Effector CD8-positive, alpha-beta T cell (primary cell): ENCODE data around the gene RASAL1.
A peak's percentile ranks its signal among the peaks of the same experiment; 100 is the strongest.
"Not testable (repeated sequence)": the region's sequence is repeated elsewhere in the genome, so short reads cannot be mapped to it uniquely, and the experiment has no call there.

ENCODE experiments used
- DNase-seq: peaks from one replicate; lab custom pipeline; 2025; lab: John Stamatoyannopoulos, UW

RASAL1 gene

DNA sequence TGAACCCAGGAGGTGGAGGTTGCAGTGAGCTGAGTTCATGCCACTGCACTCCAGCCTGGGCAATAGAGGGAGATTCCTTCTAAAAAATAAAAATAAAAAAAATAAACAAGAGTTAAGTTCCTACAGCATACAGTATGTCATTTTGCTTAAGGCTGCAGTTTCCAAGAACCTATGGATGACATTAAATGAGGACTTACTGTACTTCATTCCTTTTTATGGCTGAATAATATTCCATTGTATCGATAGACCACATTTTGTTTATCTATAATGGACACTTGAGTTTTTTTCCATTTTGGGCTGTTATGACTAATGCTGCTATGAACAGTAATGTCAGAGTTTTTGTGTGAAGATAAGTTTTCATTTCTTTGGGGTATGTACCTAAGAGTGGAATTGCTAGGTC lies 17.4 kb downstream of the RASAL1 start:
- DNase-seq: no peak

DNA sequence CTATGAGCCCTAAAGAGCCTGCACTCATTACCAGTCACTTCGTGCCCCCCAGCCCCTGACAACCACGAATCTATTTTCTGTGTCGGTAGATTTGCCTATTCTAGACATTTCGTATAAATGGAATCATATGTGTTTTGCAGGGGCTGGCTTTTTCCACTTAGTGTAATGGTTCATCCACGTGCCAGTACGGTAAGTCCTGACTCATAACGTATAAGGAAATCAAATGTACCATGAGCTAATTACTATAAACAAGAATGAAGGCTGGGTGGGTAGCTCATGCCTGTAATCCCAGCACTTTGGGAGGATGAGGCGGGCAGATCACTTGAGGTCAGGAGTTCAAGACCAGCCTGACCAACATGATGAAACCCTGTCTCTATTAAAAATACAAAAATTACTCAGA lies 17.9 kb downstream of the RASAL1 start:
- not testable (repeated sequence) for DNase-seq

GRCh38 chr12:113116875-113117274 lies 18.7 kb downstream of the RASAL1 start:
- no peak for DNase-seq

GRCh38 chr12:113115455-113116126 lies 20.0 kb downstream of the RASAL1 start:
- no peak for DNase-seq

DNA sequence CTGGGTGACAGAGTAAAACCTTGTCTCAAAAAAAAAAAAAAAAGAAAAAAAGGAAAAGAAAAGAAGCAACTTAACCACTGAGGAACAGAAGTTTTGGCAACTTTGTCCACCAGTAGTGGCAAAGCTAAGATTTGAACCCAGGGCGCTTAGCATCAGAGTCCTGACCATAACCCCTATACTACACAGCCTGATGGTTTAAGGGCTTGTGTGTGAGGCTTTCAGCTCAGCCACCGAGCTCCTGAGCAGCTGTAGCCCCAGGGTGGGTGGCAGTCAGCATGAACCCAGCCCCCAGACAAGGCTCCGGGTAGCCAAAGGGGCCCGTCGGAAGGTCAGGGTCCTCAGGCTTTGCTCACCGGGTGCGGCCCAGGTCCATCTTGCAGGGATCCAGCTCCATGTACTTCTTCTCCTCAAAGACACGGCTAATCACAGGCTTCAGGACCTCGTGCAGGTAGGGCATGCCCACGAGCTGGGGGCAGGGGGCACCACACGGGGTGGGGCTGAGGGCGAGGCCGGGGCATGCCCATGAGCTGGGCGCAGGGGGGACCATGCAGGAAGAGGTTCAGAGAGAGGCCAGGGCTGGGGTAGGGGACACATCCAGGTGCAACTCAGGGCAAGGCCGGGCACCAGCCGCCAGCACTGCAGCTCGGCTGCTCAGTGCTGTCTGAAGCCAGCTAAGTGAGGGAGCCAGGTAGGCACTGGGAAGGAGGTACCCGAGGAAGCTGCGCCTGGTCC lies 20.9 kb downstream of the RASAL1 start:
- no peak for DNase-seq

GRCh38 chr12:113113397-113113796 lies 22.2 kb downstream of the RASAL1 start:
- DNase-seq: no peak

DNA sequence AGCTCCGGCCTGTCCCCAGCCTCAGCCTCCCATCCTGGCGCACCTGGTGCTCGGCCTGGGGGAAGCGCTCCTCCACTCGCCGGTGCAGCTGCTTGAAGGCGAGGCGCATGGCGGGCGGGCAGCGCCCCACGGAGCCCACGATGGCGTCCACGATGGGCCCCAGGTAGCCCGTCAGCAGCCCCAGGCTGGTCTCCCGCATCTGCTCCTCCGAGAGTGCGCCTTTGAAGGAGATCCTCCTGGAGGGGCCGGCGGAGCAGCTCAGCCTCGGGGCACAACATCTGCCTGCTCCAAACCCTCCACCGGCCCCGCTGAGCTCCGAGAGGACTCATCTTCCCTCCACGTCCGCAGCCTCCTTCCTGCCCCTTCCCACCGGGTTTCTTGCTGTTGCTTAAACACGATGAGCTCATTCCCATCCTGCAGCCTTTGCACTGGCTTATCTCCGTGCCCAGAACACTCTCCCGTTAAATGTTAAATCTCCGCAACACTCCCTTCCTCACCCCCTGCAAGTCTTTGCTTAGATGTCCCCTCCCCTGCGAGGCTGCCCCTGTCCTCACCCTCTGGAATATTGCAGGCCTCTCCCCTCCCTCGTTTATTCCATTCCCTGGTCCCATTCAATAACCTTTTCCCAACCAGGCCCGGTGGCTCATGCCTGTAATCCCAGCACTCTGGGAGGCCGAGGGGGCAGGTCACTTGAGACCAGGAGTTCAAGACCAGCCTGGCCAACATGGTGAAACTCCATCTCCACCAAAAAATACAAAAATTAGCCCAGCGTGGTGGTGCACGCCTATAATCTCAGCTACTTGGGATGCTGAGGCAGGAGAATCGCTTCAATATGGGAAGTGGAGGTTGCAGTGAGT lies 23.3 kb downstream of the RASAL1 start:
- DNase-seq: no peak

DNA sequence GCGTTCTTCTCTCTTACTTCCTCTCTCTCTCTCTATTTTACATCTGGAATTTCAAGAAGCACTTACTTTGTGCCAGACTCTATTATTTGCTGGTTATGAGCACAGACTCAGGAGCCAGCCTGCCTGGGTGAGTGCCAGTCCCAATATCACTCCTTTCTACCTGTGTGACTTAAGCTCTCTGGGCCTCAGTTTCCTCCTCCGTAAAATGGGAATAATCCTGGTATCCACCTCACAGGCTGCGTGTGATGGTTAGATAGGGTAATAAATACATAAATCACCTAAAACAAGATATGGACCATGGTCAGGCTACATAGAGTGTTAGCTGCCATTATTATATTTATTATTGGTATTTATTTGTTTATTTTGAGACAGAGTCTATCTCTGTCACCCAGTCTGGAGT lies 24.3 kb downstream of the RASAL1 start:
- DNase-seq: no peak

DNA sequence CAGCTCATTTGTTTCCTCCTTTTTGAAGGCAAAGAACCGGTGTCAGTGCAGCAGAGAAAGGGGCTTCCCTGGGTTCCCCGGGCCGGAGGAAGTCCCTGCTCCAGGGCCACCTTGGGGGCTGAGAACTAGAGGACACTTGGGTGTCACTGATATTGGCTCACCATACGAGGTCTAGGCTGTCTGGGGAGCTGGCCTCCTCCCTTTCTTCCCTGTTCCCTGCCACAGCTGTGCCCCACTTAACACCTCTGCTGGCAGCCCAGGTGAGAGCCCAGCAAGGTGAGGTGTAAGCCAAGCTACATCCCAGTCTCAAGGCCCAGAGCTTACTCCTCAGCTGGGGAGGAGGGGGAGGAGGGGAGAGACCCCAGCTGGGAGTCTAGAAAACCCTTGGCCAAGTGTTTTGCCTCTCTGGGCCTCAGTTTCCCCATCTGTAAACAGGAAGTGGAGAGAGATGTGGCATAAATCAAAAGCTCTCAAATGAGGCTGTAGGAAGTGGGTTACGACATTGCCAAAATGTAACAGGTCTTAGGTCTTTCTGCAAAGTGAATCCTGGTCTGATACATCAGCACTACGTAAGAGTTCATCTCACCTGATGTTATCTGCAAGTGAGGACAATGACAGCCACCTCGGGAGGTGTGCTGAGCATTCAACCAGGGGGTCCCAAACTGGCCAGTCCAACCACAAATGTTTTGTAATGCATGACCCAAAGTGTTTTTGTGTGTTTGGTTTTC lies 25.5 kb downstream of the RASAL1 start:
- no peak for DNase-seq

GRCh38 chr12:113109360-113109759 lies 26.2 kb downstream of the RASAL1 start:
- DNase-seq: no peak

DNA sequence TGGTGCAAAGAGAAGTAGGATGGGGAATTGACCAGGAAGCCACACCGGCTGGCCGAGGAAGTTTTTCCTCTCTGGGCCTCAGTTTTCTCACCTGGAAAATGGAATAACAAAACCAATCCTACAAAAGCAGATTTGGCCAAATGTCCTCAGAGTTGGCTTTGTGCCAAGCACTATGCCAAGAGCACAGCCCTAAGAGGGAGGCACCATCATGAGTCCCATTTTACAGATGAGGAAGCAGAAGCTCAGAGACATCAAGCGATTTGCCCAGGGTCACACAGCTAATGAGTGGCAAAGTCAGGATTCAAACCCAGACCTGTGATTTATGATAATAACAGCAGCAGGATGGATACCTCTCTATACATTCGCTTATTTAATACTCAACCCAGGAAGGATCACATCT lies 27.3 kb downstream of the RASAL1 start:
- DNase-seq: no peak

DNA sequence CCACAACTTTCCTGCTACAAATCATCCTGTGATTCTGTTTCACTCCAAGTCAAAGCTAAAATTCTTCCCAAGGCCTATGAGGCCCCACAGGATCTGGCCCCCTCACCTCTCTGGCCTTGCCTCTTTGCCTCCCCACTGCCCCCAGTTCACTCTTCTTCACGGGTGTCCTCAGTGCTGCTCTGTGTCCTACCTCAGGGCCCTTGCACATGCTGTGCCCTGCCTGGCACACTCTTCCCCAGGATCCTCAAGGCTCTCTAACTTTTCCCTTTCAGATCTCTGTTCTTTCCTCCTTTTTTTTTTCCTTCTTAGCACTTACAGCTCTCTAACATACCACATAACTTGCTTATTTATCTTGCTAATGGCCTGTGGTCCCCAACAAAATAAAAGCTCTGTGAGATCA lies 29.2 kb downstream of the RASAL1 start:
- no peak for DNase-seq

- no peak for DNase-seq
Measured at GRCh38 chr12:113105606-113106271, 29.8 kb downstream of the RASAL1 start.

- no peak for DNase-seq
Measured at GRCh38 chr12:113104953-113105510, 30.5 kb downstream of the RASAL1 start.

GRCh38 chr12:113103756-113104450 lies 31.7 kb downstream of the RASAL1 start:
- peak; percentile 27 for DNase-seq

DNA sequence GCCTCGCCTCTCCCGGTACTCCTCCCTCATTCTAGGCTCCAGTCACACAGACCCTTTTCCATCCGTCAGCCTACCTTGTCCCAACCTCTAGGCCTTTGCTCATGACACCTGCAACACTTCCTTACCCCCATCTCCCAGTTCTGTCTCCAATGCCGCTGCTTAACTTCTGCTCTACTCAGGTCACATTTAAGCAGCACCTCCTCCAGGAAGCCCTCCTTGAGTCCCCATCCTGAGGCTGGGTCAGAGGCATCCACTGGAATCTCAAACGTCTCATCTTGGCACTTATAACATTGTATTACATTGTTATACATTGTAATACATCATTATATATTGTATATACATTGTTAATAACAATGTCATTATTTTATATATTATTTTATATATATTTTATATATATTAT lies 32.8 kb downstream of the RASAL1 start:
- no peak for DNase-seq

GRCh38 chr12:113101751-113102150 lies 33.8 kb downstream of the RASAL1 start:
- DNase-seq: no peak

- no peak for DNase-seq
Measured at GRCh38 chr12:113099764-113100163, 35.8 kb downstream of the RASAL1 start.

DNA sequence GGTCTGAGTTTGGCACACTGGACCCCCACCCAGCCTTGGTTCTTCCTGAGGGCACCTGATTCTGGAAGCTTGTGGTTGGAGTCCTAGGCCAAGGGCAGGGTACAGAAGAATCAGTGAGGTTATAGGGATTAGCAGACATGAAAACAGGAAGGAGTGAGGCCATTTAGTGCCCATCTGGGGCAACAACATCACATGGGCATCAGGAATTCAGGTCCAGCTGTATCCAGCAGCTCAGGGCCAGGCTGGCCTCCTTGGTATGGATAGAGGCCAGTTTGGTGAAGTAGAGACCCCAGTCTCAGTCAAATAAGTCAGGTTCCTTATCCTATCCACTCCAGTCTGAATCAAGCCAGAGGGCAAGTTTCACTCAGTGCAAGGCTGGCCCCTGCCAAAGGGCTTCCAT lies 36.2 kb downstream of the RASAL1 start:
- no peak for DNase-seq

GRCh38 chr12:113098441-113099028 lies 37.0 kb downstream of the RASAL1 start:
- DNase-seq: peak; percentile 55
